ENCODE data around the gene RNF157.

Gene RNF157

GRCh38 chr17:76234354-76234679 is 6.0 kb downstream of the RNF157 start:
- TF ChIP-seq CTCF (IDR thresholded peaks at IDR 0.05): no peak

GRCh38 chr17:76233588-76234353 is 6.5 kb downstream of the RNF157 start:
- no peak for TF ChIP-seq CTCF (IDR thresholded peaks at IDR 0.05)

- no peak for TF ChIP-seq CTCF (IDR thresholded peaks at IDR 0.05)
These were observed 8.0 kb downstream of the RNF157 start for GRCh38 chr17:76232342-76232741.

GRCh38 chr17:76223802-76224201 is 16.5 kb downstream of the RNF157 start:
- no peak for TF ChIP-seq CTCF (IDR thresholded peaks at IDR 0.05)

- TF ChIP-seq CTCF (IDR thresholded peaks at IDR 0.05): no peak
These were observed 20.5 kb downstream of the RNF157 start for GRCh38 chr17:76219670-76220383.

GRCh38 chr17:76217081-76217480 is 23.2 kb downstream of the RNF157 start:
- TF ChIP-seq CTCF (IDR thresholded peaks at IDR 0.05): no peak

- no peak for TF ChIP-seq CTCF (IDR thresholded peaks at IDR 0.05)
These were observed 26.8 kb downstream of the RNF157 start for GRCh38 chr17:76213491-76213890.

Measured in LNCAP (cell line).